NCI-H146 treated with DMSO at 0.1 percent for 48 hours (cell line): ENCODE measurements around the gene MS4A15.
"Not testable (repeated sequence)": the region's sequence is repeated elsewhere in the genome, so short reads cannot be mapped to it uniquely, and the experiment has no call there.

Experiments
- DNase-seq: peaks from one replicate; lab custom pipeline; 2025; ENCODE audit not compliant: unreplicated experiment; lab: John Stamatoyannopoulos, UW

The MS4A15 gene

GRCh38 chr11:60798631-60799030, 42.0 kb downstream of the MS4A15 start:
- DNase-seq = no peak

- DNase-seq = no peak
These were observed 44.5 kb downstream of the MS4A15 start for GRCh38 chr11:60801194-60801593.

- no peak for DNase-seq
These were observed 46.7 kb downstream of the MS4A15 start for GRCh38 chr11:60803273-60803936.

- DNase-seq = no peak
These were observed 52.6 kb downstream of the MS4A15 start for GRCh38 chr11:60809249-60809648.

GRCh38 chr11:60809691-60810090, 53.0 kb downstream of the MS4A15 start:
- no peak for DNase-seq

GRCh38 chr11:60810151-60810550, 53.5 kb downstream of the MS4A15 start:
- no peak for DNase-seq

- DNase-seq = no peak
These were observed 53.9 kb downstream of the MS4A15 start for GRCh38 chr11:60810569-60810968.

GRCh38 chr11:60813324-60813723, 56.7 kb downstream of the MS4A15 start:
- no peak for DNase-seq

- no peak for DNase-seq
These were observed 57.4 kb downstream of the MS4A15 start for GRCh38 chr11:60814112-60814511.

- no peak for DNase-seq
These were observed 60.0 kb downstream of the MS4A15 start for GRCh38 chr11:60816590-60817157.

- DNase-seq = no peak
These were observed 61.4 kb downstream of the MS4A15 start for GRCh38 chr11:60818057-60818456.

- DNase-seq = no peak
These were observed 65.3 kb downstream of the MS4A15 start for GRCh38 chr11:60821827-60822599.

- DNase-seq = not testable (repeated sequence)
These were observed 67.2 kb downstream of the MS4A15 start for GRCh38 chr11:60823745-60824306.

GRCh38 chr11:60825118-60825517, 68.5 kb downstream of the MS4A15 start:
- DNase-seq = no peak

- no peak for DNase-seq
These were observed 69.1 kb downstream of the MS4A15 start for GRCh38 chr11:60825790-60826189.
